Epithelial cell of esophagus (primary cell): ENCODE data around the gene FGFR2.
"Not testable (repeated sequence)": the region's sequence is repeated elsewhere in the genome, so short reads cannot be mapped to it uniquely, and the experiment has no call there.

Experiments used
- DNase-seq: peaks from one replicate; pipeline ENCODE4 v3.0.0; 2010; ENCODE audit warnings: low read depth
- H3K4me3 ChIP-seq: 2 replicates; pipeline ENCODE4 v1.5.1; 2011; ENCODE audit warnings: mild to moderate bottlenecking, low read length, control low read depth
- TF ChIP-seq, protein P1 (sequence below): IDR thresholded peaks from 2 replicates; pipeline ENCODE4 v1.5.1; 2011; ENCODE audit warnings: low read depth, mild to moderate bottlenecking, low read length, control low read depth, inconsistent platforms; ENCODE audit not compliant: insufficient read depth; ENCODE audit errors: missing control alignments

The FGFR2 gene

DNA sequence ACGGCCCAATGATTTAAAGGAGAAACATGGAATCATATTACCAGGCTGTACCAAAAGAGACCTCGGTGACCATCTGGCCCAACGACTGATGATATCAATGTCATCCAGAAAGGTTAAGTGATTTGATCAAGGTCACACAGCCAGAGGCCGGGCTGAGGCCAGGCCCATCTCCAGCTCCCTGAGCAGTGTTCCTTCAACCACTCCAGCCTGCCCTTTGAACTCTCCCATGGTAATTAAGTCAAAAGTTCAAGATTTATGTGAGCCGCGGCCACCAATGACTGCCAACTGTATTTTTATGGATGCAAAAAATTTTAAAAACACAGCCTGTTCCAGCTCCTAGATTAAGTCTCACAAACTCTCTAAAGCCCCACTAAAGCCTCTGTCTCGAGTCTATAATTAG lies 41.8 kb downstream of the FGFR2 start:
- TF ChIP-seq, protein P1, sequence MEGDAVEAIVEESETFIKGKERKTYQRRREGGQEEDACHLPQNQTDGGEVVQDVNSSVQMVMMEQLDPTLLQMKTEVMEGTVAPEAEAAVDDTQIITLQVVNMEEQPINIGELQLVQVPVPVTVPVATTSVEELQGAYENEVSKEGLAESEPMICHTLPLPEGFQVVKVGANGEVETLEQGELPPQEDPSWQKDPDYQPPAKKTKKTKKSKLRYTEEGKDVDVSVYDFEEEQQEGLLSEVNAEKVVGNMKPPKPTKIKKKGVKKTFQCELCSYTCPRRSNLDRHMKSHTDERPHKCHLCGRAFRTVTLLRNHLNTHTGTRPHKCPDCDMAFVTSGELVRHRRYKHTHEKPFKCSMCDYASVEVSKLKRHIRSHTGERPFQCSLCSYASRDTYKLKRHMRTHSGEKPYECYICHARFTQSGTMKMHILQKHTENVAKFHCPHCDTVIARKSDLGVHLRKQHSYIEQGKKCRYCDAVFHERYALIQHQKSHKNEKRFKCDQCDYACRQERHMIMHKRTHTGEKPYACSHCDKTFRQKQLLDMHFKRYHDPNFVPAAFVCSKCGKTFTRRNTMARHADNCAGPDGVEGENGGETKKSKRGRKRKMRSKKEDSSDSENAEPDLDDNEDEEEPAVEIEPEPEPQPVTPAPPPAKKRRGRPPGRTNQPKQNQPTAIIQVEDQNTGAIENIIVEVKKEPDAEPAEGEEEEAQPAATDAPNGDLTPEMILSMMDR: no peak
- no peak overlapping the region for H3K4me3 ChIP-seq
- no peak for DNase-seq

DNA sequence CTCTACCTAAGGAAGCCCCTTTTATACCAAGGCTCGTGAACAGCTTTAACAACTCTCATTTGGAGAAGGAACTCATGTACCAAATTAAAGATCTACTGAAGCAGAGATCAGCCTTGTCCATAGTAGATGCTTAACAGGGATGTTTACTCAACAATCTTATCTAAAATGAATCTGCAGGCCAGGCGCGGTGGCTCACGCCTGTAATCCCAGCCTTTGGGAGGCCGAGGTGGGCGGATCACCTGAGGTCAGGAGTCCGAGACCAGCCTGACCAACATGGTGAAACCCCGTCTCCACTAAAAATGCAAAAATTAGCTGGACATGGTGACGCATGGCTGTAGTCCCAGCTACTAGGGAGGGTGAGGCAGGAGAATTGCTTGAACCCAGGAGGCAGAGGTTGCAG lies 43.3 kb downstream of the FGFR2 start:
- DNase-seq, H3K4me3 ChIP-seq: not testable (repeated sequence)

DNA sequence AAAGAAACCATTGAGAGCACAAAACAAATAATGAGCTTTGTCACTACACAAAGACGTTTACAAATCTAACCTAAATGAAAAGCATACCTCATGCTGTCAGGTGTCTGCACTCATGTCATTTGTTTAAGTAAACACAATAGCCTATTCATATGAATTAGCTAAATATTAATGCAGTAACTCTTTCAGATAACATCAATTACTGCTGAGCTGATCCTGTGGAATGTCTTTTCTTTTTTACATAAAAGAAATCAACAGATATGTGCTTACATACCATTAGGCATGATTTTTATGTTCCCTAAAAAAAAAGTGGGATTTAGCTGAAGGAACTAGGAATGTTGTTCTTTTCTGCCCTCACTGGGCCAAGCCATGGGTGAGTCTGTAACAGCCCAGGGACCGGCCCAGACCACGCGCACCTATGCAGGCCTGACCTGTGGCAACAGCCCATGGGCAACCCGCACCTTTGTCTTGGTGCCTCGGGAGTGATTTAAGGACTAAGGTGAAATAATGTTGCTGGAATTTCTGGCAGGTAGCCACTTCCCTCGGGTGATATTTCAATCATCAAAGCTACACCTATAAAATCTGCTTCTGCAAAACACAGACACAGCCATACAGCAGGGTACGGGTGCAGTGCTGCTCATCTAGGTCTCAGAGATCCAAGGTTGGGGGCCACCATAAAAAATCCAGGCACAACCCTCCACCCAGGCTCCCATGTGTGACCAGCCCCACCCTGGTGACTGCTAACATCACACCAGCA lies 44.6 kb downstream of the FGFR2 start:
- DNase-seq: peak; percentile 92
- TF ChIP-seq, protein P1: no peak
- no peak overlapping the region for H3K4me3 ChIP-seq

DNA sequence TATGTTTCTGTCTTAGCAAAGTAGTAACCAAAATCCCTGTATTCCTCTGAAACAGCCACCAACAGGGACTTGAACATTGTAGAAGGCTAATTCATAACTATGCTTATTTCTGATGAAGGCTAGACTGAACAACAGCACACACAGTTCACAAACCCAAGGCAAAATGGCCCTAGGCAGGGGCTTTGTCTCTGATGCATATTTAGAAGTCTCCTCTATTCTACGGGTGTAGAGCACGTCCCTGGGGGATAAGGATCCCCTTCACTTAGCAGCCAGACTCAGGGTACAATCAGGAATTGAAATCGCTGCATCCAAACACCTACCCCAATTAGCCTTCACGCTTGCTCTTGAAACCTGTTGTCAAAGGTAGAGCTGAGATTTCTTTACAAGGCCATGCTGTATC lies 45.5 kb downstream of the FGFR2 start:
- DNase-seq: no peak
- H3K4me3 ChIP-seq: no peak overlapping the region
- TF ChIP-seq, protein P1: no peak

DNA sequence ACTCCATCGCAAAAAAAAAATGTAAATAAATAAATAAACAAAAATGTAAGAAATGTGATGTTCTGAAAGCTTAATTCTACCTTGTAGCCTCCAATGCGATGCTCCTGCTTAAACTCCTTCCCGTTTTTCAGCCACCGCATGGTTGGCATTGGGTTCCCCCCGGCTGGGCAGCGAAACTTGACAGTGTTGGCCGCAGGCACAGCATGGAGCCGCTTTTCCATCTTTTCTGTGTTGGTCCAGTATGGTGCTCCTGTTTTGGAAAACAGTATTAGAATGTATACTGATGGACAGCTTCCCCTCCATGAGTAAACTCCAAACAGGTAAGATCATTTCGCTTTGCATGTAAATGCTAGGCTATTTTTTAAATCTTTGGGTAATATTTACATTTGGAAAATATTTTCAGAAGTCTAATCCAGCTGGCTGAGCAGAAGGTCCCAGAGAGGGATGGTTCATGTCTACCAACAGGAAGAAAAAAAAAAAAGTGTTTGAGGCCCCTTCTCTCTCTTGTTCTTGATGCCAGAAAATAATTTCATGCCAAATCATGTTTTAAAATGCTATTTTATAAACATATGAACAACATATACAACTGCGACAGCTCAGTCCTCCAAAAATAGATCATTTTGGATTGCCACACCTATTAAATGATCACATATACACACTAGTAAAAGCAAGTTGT lies 46.9 kb downstream of the FGFR2 start:
- TF ChIP-seq, protein P1: no peak
- H3K4me3 ChIP-seq: no peak overlapping the region
- DNase-seq: no peak

DNA sequence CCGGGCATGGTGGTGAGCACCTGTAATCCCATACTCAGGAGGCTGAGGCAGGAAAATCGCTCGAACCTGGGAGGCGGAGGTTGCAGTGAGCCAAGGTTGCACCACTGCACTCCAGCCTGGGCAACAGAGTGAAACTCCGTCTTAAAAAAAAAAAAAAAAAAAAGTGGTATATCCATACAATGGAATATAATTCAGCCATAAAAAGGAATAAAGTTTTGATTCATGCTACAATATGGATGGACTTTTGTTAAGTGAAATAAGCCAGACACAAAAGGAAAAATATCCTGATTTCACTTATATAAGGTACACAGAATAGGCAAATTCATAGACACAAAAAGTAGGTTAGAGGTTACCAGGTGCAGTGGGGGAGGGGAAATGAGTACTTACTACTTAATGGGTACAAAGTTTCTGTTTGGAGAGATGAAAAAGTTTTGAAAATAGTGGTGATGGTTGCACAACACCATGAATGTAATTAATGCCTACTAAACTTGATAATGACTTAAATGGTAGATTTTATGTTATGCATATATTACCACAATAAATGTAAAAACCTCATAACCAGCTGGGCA lies 53.9 kb downstream of the FGFR2 start:
- no peak overlapping the region for H3K4me3 ChIP-seq
- no peak for DNase-seq
- TF ChIP-seq, protein P1: no peak

DNA sequence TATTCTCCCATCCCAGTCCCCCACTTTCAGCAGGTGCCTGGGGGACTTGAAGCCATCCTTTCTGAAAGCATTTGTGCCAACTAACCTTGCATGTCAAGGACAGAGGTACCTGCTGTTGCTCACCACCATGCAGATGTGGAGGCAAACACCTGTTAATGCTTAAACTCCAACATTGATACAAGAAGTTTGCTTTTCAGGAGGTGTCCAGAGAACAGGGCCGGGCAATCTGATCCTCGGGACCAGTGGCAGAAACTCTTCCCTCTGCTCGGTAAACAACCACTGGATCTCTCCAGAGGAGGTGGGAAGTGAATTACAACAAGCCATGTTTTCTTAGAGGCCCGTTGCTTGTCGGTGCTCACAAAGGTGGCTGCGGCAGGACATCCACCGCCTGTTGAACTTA lies 54.7 kb downstream of the FGFR2 start:
- no peak overlapping the region for H3K4me3 ChIP-seq
- DNase-seq: no peak
- TF ChIP-seq, protein P1: no peak
